GM23338 (cell line): ENCODE measurements around the gene LYG2.
"Not testable (repeated sequence)": the region's sequence is repeated elsewhere in the genome, so short reads cannot be mapped to it uniquely, and the experiment has no call there.

ENCODE experiments used
- CTCF ChIP-seq, 2 experiments: fragments of 200-600 bp in 1 of 2; sonication (generic) in 1 of 2; conservative IDR thresholded peaks; 2 replicates each; pipeline versions ENCODE4 v1.5.1 to v1.6.1; 2016 to 2017; ENCODE audit warnings: antibody characterized with exemption in 2 of 2, low read depth in 2 of 2, mild to moderate bottlenecking in 2 of 2, moderate library complexity in 1 of 2
- EZH2 ChIP-seq: fragments of 200-600 bp; sonication (generic); IDR thresholded peaks from one replicate; pipeline ENCODE4 v1.8.0; 2017; ENCODE audit warnings: antibody characterized with exemption, mild to moderate bottlenecking, low read depth; ENCODE audit not compliant: unreplicated experiment
- POLR2AphosphoS5 ChIP-seq: IDR thresholded peaks from 2 replicates; pipeline ENCODE4 v1.6.1; 2016; ENCODE audit warnings: antibody characterized with exemption, low read depth

GRCh38 chr2:99278195-99278765 lies 22.8 kb upstream of the LYG2 start:
- not testable (repeated sequence) for TF ChIP-seq CTCF (conservative IDR thresholded peaks at IDR 0.05; ENCODE audit: low read depth in 2 of 2); POLR2AphosphoS5; EZH2
